Transverse colon (tissue), 4 donors: Measurements from ENCODE around the gene C1QTNF1. TPM values are rescaled to one million over a fixed set of nuclear protein-coding genes. Genes with fewer than 3 reads are reported as not detected.
A peak's percentile ranks its signal among the peaks of the same experiment; 100 is the strongest.

Experiments used
- DNase-seq: peaks from one replicate; pipeline ENCODE4 v3.0.0-alpha.2; 2019
- H3K27ac ChIP-seq, 4 donors: fragments of 200-600 bp; sonication (generic); 2 replicates each; pipeline ENCODE4 v1.5.1; 2016 to 2018; ENCODE audit warnings: inconsistent platforms in 4 of 4
- H3K27me3 ChIP-seq: fragments of 200-600 bp; sonication (generic); 2 replicates; pipeline ENCODE4 v1.5.1; 2017; ENCODE audit warnings: inconsistent platforms
- H3K36me3 ChIP-seq, 4 donors: fragments of 200-600 bp; sonication (generic); 2 replicates each; pipeline ENCODE4 v1.5.1; 2017 to 2019; ENCODE audit warnings: inconsistent platforms in 4 of 4
- H3K4me1 ChIP-seq, 4 donors: fragments of 200-600 bp; sonication (generic); 2 replicates each; pipeline ENCODE4 v1.5.1; 2017 to 2020; ENCODE audit warnings: inconsistent platforms in 4 of 4
- H3K4me3 ChIP-seq, 4 donors: fragments of 200-600 bp; sonication (generic); 1 replicate in 1 of 4; 2 replicates in 3 of 4; pipeline versions ENCODE4 v1.5.1 to v1.6.1; 2017 to 2019; ENCODE audit warnings: inconsistent platforms in 4 of 4
- H3K9me3 ChIP-seq, 2 donors: fragments of 200-600 bp; sonication (generic); 2 replicates each; pipeline ENCODE4 v1.5.1; 2017 to 2019; ENCODE audit warnings: inconsistent platforms in 2 of 2
- CTCF ChIP-seq, 5 experiments: fragments of 200-600 bp in 3 of 5; fragments of 450-650 bp in 2 of 5; sonication (generic) in 3 of 5; IDR thresholded peaks; 1 replicate in 2 of 5; 2 replicates in 3 of 5; pipeline ENCODE4 v1.5.1; 2016 to 2017; ENCODE audit warnings: antibody characterized with exemption in 5 of 5, inconsistent platforms in 3 of 5, mild to moderate bottlenecking in 2 of 5, moderate library complexity in 1 of 5
- EP300 ChIP-seq: sonication (generic); formaldehyde crosslinking; IDR thresholded peaks from one replicate; pipeline ENCODE4 v1.6.1; 2017; ENCODE audit warnings: antibody characterized with exemption, low read depth
- POLR2A ChIP-seq: fragments of 450-650 bp; IDR thresholded peaks from one replicate; pipeline ENCODE4 v1.6.1; 2016; ENCODE audit warnings: antibody characterized with exemption, mild to moderate bottlenecking, moderate library complexity
- POLR2AphosphoS5 ChIP-seq, 3 donors: sonication (generic); formaldehyde crosslinking; IDR thresholded peaks; one replicate each; pipeline ENCODE4 v1.6.1; 2016; ENCODE audit warnings: antibody characterized with exemption in 3 of 3
- WGBS, 2 donors: methylation state at CpG; one replicate each; pipeline ENCODE4 v1.1.5; 2018; ENCODE audit warnings: low coverage in 1 of 2; 5-methylcytosine and 5-hydroxymethylcytosine counted together
- in situ Hi-C, 4 donors: fragments of 200-750 bp; cut with MboI; loops; one replicate each; pipeline versions ENCODE4 v1.15.0 to v1.15.1; 2017; ENCODE audit warnings: low sequenced_read_pairs in 3 of 4, low pct_ligation_motif_present in 1 of 4, low pct_unique_long_range_greater_than_20kb in 1 of 4
- intact Hi-C: fragments of 100-400 bp; cut with DNase I; formaldehyde crosslinking; loops from one replicate; pipeline ENCODE4 v1.15.1; 2023; ENCODE audit warnings: low total_unique reads
- total RNA-seq, 4 donors: library from RNA; depleted of rRNA; stranded (reverse); fragments of >200 nt; gene quantifications; one replicate each; pipeline ENCODE4 v1.1.0, GENCODE V29; 2016

The C1QTNF1 gene
- total RNA-seq, 4 donors from 2014 or later: 5.4 to 35.5 (median 12.0) TPM

GRCh38 chr17:79014158-79014758 lies 9.7 kb upstream of the C1QTNF1 start:
- Histone ChIP-seq H3K4me3 (no peak overlapping the region), H3K27me3 (no peaks in the 10 kb centered on the region), H3K4me1 (peaks cover 5 to 23% (median 16%) of the 10 kb centered on the region in 4 donors), H3K27ac (no peak overlapping the region), H3K9me3 (no peaks in the 10 kb centered on the region), H3K36me3 (no peaks in the 10 kb centered on the region)
- WGBS, 2 donors: 86 to 88% methylated on average over 2 of the region's 2 CpGs
- no peak for DNase-seq
- TF ChIP-seq EP300: no peak
- TF ChIP-seq POLR2AphosphoS5 (IDR thresholded peaks at IDR 0.05): no peak
- no peak for TF ChIP-seq POLR2A
- TF ChIP-seq CTCF (IDR thresholded peaks at IDR 0.05): no peak
- intact Hi-C loops (no loop called here), in situ Hi-C loops (no loop called here)

GRCh38 chr17:79017546-79018369 lies 6.2 kb upstream of the C1QTNF1 start:
- Histone ChIP-seq H3K4me1 (peaks cover 11 to 33% (median 24%) of the 10 kb centered on the region in 4 donors), H3K9me3 (no peaks in the 10 kb centered on the region), H3K4me3 (no peak overlapping the region), H3K27ac (no peak overlapping the region), H3K36me3 (no peaks in the 10 kb centered on the region), H3K27me3 (no peaks in the 10 kb centered on the region)
- intact Hi-C loops: no loop called here
- DNase-seq: no peak
- WGBS, 2 donors: 69 to 80% methylated on average over 2 to 6 of the region's 6 CpGs
- TF ChIP-seq EP300 (no peak), POLR2AphosphoS5 (IDR thresholded peaks at IDR 0.05) (no peak), POLR2A (no peak), CTCF (IDR thresholded peaks at IDR 0.05) (no peak)
- in situ Hi-C loops: no loop called here

GRCh38 chr17:79018370-79018695 lies 5.6 kb upstream of the C1QTNF1 start:
- Histone ChIP-seq H3K4me1 (peaks cover 11 to 35% (median 24%) of the 10 kb centered on the region in 4 donors), H3K27ac (no peak overlapping the region), H3K27me3 (no peaks in the 10 kb centered on the region), H3K9me3 (no peaks in the 10 kb centered on the region), H3K4me3 (no peak overlapping the region), H3K36me3 (no peaks in the 10 kb centered on the region)
- in situ Hi-C loops: no loop called here
- intact Hi-C loops: no loop called here
- TF ChIP-seq POLR2AphosphoS5 (IDR thresholded peaks at IDR 0.05): no peak
- no peak for TF ChIP-seq POLR2A
- TF ChIP-seq CTCF (IDR thresholded peaks at IDR 0.05): no peak
- no peak for TF ChIP-seq EP300
- whole genome bisulfite sequencing, 2 donors: 78 to 85% methylated on average over 3 of the region's 3 CpGs
- DNase-seq: no peak

GRCh38 chr17:79019261-79019631 lies 4.7 kb upstream of the C1QTNF1 start:
- H3K9me3 ChIP-seq: no peaks in the 10 kb centered on the region
- TF ChIP-seq POLR2A (no peak), CTCF (IDR thresholded peaks at IDR 0.05) (no peak), POLR2AphosphoS5 (IDR thresholded peaks at IDR 0.05) (no peak), EP300 (no peak)
- no peak for DNase-seq
- intact Hi-C loops (no loop called here), in situ Hi-C loops (no loop called here)
- H3K4me3 ChIP-seq: no peak overlapping the region
- H3K36me3 ChIP-seq: no peaks in the 10 kb centered on the region
- H3K27me3 ChIP-seq: no peaks in the 10 kb centered on the region
- WGBS, 2 donors: 42 to 51% methylated on average over 2 of the region's 2 CpGs
- peak overlapping the region; percentile 63 to 84 (median 75) for H3K27ac ChIP-seq
- H3K4me1 ChIP-seq: peaks cover 11 to 43% (median 29%) of the 10 kb centered on the region in 4 donors
